GM15510 (cell line): ENCODE results near the gene COA8.

Experiments used
- POLR2A ChIP-seq: IDR thresholded peaks from 3 replicates; pipeline ENCODE4 v1.6.1; 2011; ENCODE audit warnings: borderline replicate concordance; ENCODE audit not compliant: insufficient read length; ENCODE audit errors: extremely low read depth

Gene COA8

GRCh38 chr14:103540821-103541708 is 21.7 kb upstream of the COA8 start:
- no peak for TF ChIP-seq POLR2A

GRCh38 chr14:103541709-103542604 is 20.8 kb upstream of the COA8 start:
- TF ChIP-seq POLR2A = no peak

DNA sequence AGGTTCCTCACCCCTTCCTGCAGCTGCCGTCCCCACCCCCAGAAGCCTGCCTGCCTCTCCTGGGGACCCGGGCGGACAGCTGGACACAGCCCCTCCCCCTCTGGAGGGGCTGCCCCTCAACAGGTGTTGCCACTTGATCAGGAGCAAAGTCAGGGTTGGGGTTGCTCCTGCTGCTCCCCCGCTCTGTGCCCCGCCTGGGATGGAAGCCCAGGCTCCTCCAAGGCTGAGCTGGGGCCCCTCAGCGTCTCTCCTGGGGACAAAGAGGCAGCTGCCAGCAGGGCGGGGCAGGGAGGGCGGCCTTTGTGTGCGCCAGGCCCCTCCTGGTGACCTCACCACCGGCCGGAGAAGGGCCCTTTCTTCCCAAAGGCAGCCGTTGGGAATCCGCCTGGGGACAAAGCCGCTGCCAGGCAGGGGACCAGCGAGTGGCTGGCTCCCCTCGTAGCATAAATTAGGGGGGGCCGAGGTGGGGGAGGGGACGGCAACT is 20.1 kb upstream of the COA8 start:
- TF ChIP-seq POLR2A = no peak

GRCh38 chr14:103543140-103543539 is 19.6 kb upstream of the COA8 start:
- TF ChIP-seq POLR2A = no peak

DNA sequence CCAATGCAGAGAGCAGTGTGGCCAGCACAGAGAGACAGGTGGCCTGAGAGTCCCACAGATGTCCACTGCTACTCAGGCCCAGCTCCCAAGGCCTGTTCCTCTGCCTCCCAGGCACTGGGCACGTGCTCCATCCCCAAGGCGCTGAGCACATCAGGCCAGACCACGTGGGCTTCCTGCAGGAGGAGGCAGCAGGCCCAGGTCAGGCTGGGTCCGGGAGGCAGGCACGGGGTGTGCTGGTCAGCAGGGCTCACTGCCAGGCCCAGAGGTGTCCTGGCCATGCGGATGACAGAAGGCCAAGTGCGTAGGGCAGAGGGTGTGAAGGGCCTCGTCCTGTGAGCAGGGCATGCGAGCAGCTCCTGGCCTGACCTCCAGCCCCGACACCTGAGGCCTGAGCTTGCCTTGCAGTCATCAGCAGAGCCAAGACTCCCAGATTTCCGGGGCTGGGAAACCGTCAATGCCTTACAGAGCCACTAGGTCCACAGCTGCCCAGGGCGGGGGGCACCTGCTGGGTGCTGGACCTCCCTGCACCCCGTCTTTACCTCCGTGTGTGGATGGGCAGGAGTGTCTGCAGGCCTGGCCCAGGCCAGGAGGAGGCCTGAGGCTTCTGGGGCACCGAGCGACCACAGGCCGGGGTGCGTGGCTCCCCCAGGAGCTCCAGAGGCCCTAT is 18.9 kb upstream of the COA8 start:
- no peak for TF ChIP-seq POLR2A

DNA sequence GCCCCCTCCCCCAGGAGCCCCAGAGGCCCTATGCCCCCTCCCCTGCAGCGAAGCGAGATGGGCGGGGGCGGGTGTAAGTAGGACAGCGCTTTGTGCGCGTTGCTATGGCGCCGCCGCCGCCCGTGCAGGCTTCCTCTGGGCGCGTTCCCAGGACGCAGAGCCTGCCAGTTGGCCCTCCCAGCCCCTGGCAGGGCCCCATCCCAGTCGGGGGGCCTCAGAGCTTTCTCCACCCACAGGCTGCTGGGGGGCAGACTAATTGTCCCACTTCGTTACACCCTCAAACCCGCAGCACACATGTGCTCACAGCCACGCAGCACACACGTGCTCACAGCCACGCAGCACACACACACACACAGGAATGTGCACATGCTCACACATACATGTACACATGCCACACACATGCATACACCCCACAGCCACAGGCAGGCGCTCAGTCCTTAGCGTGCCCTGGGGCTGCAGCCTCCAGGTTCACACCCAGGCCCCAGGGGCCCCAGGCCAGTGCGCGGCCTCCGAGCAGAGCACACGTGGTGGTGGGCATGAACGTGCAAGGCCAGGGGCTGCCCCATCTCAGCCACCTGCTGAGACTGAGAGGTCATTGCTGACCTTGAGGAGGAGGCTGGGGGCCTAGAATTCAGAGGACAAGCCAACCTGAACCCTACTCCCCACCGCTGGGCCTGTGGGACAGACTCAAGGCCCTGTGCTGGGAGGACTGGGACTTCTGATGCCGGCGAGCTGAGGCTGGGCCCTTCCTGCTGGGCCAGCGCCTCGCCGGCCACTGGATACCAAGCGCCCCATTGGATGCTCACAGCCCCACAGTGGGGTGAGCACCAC is 18.2 kb upstream of the COA8 start:
- no peak for TF ChIP-seq POLR2A

GRCh38 chr14:103545219-103545914 is 17.4 kb upstream of the COA8 start:
- TF ChIP-seq POLR2A = no peak

DNA sequence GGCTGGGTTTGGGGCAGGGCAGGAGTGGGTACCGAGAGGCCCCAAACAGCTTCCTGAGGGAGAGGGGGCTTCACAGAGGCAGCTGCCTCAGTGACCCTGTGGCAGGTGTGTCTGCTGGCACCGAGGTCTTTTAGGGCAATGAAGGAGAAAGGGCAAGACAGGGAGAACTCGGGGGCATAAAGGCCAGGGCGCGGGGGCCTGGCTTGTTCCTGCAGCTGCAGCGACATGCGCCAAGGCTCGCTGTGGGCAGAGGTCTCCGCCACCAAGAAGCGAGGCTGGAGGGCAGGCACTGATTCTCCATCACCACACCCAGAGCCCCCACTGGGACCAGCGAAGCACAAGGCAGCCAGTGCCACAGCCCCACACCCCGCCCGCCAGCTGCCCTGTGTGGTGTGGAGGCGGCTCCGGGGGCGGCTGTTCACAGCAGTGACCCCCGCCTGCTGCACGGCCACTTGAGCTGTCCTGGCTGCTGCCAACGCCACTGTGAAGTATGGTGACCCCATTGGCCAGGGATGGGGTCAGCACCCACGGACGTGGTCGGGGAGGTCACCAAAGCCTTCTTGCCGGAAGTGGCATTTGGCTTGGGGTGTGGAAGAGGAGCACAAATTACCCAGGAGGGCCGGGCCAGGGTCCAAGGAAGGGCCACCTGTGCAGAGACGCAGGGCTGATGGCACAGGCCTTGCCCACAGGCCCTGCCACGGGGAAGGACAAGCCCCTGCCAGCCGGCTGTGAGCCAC is 16.7 kb upstream of the COA8 start:
- TF ChIP-seq POLR2A = no peak

- no peak for TF ChIP-seq POLR2A
Observed at GRCh38 chr14:103546652-103547454, 15.9 kb upstream of the COA8 start.

DNA sequence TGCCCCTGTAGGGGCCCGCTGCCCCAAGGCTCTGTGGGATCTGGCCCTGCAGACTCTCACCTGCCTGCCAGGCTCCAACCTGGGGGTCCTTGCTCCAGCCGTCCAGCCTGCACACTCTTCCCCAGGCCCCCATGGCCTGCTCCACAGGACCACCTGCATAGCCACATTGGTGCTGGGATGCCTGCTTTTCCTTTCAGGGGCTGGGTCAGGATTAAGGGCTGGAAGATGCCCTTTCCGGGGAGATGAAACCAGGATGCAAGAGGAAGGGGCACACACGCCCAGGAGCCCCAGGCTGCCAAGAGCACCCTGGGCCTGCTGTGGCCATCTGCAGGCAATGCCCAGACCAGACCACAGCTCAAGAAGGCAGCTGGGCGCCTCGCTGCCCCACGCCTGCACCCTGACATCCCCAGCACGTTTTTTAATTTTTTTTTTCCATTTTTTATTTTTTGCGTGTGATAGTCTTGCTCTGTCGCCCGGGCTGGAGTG is 15.3 kb upstream of the COA8 start:
- no peak for TF ChIP-seq POLR2A

DNA sequence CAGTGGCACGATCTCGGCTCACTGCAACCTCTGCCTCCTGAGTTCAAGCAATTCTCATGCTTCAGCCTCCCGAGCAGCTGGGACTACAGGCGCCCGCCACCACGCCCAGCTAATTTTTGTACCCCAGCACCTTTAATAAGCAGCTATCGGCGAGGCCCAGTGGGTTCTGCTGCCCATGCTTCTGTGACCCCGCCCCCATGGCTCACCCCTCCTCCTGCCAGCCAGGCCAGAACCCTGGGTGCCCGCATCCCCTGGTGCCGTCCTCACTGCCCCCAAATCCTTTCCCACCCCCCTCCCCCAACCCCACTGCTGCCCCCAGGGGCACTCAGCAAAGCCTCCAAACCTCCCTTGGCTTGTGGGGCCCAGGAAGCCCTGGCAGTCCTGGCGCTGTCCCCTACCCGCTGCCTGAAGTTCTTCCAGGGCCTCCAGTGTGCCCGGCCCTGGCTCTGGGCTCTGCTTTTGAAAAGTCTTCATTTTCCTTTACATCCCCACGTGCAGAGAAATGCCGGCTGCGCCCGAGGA is 14.8 kb upstream of the COA8 start:
- TF ChIP-seq POLR2A = no peak
